Measurements from ENCODE around the gene CENPW.

CENPW gene

DNA sequence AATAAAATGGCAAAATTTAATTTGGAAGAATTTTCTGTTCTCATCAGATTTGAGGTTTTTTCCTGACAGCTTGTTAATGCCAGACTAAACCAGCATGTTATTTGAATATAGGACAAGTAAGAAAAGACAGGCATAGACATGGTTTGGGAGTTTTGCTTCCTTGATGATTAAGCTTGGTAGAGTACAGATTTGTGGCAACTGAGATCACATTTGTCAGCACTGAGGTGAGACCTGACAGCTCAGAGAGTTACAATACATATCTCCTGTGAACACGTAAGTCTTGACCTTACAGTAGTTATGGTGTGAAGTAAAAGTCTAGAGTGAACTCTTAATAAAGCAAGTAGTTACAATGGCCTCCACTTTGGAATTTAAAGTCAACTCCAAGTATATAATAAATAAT is 34.5 kb downstream of the CENPW start:
- no peak for DNase-seq

DNA sequence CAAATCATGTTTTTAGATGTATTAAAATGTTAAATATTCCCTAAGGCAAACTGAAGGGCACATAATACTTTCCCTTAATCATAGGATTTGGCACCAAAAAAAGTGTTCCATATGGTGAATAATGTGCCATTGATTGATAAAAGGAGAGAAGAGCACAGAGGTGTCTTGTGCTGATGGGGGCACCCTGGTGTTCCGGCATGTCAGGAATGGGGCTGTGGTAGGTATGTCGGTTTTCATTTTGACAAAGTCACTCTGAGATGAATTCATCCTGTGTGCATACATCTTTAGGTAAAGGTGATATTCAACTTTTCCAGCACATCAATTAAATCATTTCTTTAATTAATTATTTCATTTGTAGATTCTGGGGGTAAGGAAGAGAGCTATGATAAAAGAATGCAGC is 36.8 kb downstream of the CENPW start:
- no peak for DNase-seq

DNA sequence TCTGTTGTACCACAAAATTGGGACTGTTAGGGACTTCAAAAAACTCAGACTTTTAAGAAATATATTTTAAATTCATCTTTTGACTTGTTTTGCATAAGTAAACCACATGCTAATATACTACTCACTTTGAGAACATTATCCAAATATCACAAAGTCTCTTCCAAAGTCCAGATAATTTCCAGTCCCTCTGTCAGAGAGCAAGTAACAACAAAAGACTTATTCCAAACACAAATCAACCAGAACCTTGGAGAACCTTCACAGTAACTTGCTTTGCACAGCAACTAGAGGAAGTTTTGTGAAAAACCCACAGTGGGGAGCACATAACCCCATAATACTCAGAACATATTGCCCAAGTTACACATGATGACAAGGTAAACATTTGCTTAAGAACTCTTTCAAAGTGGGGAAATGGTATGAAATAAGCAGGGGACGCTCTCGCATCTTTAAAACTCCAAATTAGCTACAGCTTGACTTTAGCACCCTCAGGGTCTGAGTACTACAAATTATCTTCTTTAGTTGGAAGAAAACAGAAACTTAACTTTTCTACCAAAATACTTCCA is 37.8 kb downstream of the CENPW start:
- DNase-seq = no peak

DNA sequence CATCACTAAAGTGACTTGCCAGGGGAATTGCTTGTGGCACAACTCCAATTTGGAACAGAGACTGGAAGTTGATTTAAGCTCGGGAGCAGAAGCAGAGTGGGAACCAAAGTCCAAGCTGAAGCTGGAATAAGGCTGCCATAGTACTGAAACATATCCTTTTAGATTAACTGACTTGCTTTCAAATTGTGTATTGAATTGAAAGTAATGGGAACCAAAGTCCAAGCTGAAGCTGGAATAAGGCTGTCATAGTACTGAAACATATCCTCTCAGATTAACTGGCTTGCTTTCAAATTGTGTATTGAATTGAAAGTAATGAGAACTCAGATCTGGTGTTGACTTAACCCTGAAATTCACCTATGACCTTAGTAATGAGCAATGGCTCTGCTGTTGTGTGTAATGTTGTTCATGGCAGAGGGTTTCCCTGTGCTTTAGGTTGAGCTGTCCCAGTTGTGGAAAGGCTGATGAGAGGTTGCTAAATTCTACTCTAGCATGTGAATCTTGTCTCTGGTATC is 40.2 kb downstream of the CENPW start:
- DNase-seq = no peak

DNA sequence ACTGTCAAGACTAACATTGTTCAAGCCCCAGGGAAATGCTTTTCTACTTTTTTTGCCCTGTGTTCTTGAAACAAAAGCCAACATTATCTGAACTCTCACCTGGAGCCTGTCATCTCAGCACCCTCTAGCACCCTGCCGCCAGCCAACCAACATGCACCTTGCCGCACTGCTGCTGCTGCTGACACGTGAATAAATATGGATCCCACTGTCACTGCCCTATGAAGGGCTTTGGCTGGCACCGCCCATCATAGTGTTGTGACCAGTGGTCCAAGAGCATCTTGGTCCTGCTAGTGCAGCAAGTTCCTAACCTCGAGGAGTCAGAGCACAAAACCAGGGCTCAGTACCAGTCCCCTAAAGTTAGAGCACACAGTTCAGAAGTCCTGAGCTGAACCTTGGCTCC is 41.6 kb downstream of the CENPW start:
- DNase-seq = no peak

DNA sequence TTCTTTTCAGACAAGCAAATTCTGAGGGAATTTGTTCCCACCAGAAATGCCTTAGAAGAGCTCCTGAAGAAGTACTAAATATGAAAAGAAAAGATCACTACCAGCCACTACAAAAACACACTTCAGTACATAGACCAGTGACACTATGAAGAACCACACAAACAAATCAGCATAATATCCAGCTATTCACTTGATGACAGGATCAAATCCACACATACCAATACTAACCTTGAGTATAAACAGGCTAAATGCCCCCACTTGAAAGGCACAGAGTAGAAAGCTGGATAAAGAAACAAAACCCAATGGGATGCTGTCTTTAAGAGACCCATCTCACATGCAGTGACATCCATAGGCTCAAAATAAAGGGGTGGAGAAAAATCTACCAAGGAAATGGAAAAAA is 43.3 kb downstream of the CENPW start:
- no peak for DNase-seq

DNA sequence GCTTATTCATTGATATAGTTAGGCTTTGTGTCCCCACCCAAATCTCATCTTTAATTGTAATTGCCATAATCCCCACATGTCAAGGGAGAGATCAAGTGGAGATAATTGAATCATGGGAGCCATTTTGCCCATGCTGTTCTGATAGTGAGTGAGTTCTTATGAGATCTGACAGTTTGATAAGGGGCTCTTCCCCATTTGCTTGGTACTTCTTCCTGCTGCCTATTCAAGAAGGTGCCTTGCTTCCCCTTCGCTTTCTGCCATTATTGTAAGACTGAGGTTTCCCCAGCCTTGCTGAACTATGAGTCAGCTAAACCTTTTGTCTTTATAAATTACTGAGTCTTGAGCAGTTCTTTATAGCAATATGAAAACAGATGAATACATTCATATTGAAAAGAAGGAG is 45.6 kb downstream of the CENPW start:
- no peak for DNase-seq

DNA sequence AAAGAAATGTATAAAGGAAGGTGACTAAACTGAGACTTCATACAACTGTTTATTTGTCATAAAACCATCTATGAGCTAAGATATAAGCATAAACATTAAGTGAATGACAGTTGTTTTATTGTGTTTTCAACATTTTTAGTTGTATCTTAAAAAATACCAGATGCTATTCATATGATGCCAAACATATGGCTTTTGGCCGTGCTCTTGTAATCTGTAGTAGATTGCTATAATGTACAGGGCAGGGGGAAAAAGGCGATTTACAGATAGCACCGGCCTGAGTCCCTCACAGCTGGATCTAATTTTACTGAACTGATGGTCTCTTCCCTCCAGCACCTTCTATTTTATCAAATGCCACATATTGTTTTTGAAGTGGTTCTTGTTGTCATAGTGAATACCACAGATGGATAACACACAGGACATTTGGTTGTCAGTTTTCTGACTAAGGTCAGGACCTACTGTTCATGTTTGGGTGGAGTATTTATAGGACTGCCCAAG is 48.2 kb downstream of the CENPW start:
- no peak for DNase-seq

DNA sequence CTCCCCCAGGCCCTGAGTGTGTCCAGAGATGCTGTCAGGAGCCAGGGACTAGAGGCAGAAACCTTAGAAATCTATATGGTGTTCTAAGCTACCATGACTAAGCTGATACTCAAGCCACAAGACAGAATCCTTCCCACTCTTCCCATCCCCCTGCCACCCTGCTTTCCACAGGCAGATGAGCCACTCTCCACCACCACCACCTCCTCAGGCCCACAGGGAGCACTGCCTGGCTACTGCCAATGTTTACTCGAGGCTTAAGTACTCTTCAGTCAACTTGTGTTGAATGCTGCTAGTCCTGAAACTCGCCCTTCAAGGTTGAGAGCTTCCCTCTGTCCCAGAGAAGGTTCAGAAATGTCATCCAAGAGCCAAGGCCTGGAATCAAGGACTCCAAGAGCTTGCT is 56.2 kb downstream of the CENPW start:
- no peak for DNase-seq

Data from NCI-H1436 (cell line).